ENCODE results near the gene ZCCHC18.

- TF ChIP-seq CTCF (IDR thresholded peaks at IDR 0.05), result no peak
- TF ChIP-seq POLR2A (IDR thresholded peaks at IDR 0.05), result no peak
- no peak for TF ChIP-seq POLR2AphosphoS5 (IDR thresholded peaks at IDR 0.05)
- TF ChIP-seq EP300 (IDR thresholded peaks at IDR 0.05), result no peak
Measured at GRCh38 chrX:104112326-104112951, at the start of gene ZCCHC18.
